H9 (cell line): ENCODE measurements around the gene PPP1CC. TPM values are rescaled to one million over a fixed set of nuclear protein-coding genes. Genes with fewer than 3 reads are reported as not detected.

Source experiments
- DNase-seq: peaks from one replicate; pipeline ENCODE4 v3.0.0-alpha.2; 2017
- H2AFZ ChIP-seq: one replicate; pipeline ENCODE4 v1.6.1; 2013; ENCODE audit warnings: mild to moderate bottlenecking, low read length, control low read depth, moderate library complexity
- H2AK5ac ChIP-seq: 2 replicates; pipeline ENCODE4 v1.6.1; 2013; ENCODE audit warnings: low read length, control low read depth, mixed read lengths; ENCODE audit not compliant: insufficient read length
- H2BK120ac ChIP-seq: one replicate; pipeline ENCODE4 v1.6.1; 2013; ENCODE audit warnings: low read depth, mild to moderate bottlenecking, low read length, control low read depth, inconsistent platforms; ENCODE audit not compliant: poor library complexity, severe bottlenecking
- H2BK12ac ChIP-seq: 2 replicates; pipeline ENCODE4 v1.6.1; 2013; ENCODE audit warnings: low read length, control low read depth, mixed read lengths, low read depth; ENCODE audit not compliant: insufficient read length
- H2BK15ac ChIP-seq: 2 replicates; pipeline ENCODE4 v1.6.1; 2013; ENCODE audit warnings: low read depth, low read length, control low read depth
- H2BK20ac ChIP-seq: one replicate; pipeline ENCODE4 v1.6.1; 2013; ENCODE audit warnings: low read depth, mild to moderate bottlenecking, low read length, control low read depth, inconsistent platforms; ENCODE audit not compliant: poor library complexity, severe bottlenecking
- H2BK5ac ChIP-seq: 2 replicates; pipeline ENCODE4 v1.6.1; 2013; ENCODE audit warnings: low read length, control low read depth, mixed read lengths; ENCODE audit not compliant: insufficient read length
- H3K14ac ChIP-seq: 2 replicates; pipeline ENCODE4 v1.6.1; 2013; ENCODE audit warnings: low read length, control low read depth; ENCODE audit not compliant: insufficient read depth
- H3K18ac ChIP-seq: 2 replicates; pipeline ENCODE4 v1.6.1; 2013; ENCODE audit warnings: low read depth, mild to moderate bottlenecking, mixed read lengths, low read length, control low read depth; ENCODE audit not compliant: insufficient read length
- H3K23ac ChIP-seq: 2 replicates; pipeline ENCODE4 v1.6.1; 2013; ENCODE audit warnings: low read length, control low read depth, mixed read lengths, low read depth; ENCODE audit not compliant: insufficient read length
- H3K23me2 ChIP-seq: 2 replicates; pipeline ENCODE4 v1.6.1; 2013; ENCODE audit warnings: low read depth, mild to moderate bottlenecking, mixed read lengths, low read length, control low read depth; ENCODE audit not compliant: insufficient read length, poor library complexity, severe bottlenecking
- H3K27ac ChIP-seq: 2 replicates; pipeline ENCODE4 v1.5.1; 2013; ENCODE audit warnings: low read length, control low read depth, mixed read lengths, low read depth; ENCODE audit not compliant: insufficient read length
- H3K27me3 ChIP-seq: 2 replicates; pipeline ENCODE4 v1.6.1; 2013; ENCODE audit warnings: low read length, control low read depth, inconsistent platforms; ENCODE audit not compliant: insufficient read depth
- H3K4ac ChIP-seq: 2 replicates; pipeline ENCODE4 v1.6.1; 2013; ENCODE audit warnings: low read depth, mild to moderate bottlenecking, control low read depth, inconsistent platforms, low read length, moderate library complexity
- H3K4me1 ChIP-seq: 2 replicates; pipeline ENCODE4 v1.6.1; 2013; ENCODE audit warnings: low read length, control low read depth, inconsistent platforms; ENCODE audit not compliant: insufficient read depth
- H3K4me2 ChIP-seq: 2 replicates; pipeline ENCODE4 v1.6.1; 2013; ENCODE audit warnings: low read length, control low read depth, mixed read lengths; ENCODE audit not compliant: insufficient read length, insufficient read depth
- H3K56ac ChIP-seq: 2 replicates; pipeline ENCODE4 v1.6.1; 2013; ENCODE audit warnings: low read depth, mild to moderate bottlenecking, mixed read lengths, low read length, control low read depth; ENCODE audit not compliant: insufficient read length
- H3K79me1 ChIP-seq: 2 replicates; pipeline ENCODE4 v1.6.1; 2013; ENCODE audit warnings: low read depth, mild to moderate bottlenecking, moderate library complexity, low read length, control low read depth, inconsistent platforms; ENCODE audit not compliant: insufficient read depth, poor library complexity, severe bottlenecking
- H3K79me2 ChIP-seq: 2 replicates; pipeline ENCODE4 v1.6.1; 2013; ENCODE audit warnings: low read length, control low read depth, inconsistent platforms; ENCODE audit not compliant: insufficient read depth
- H3K9ac ChIP-seq: 2 replicates; pipeline ENCODE4 v1.6.1; 2013; ENCODE audit warnings: low read length, control low read depth, mixed read lengths; ENCODE audit not compliant: insufficient read length; ENCODE audit errors: extremely low read depth
- H3K9me3 ChIP-seq: one replicate; pipeline ENCODE4 v1.6.1; 2013; ENCODE audit warnings: low read depth, low read length, inconsistent platforms; ENCODE audit not compliant: control insufficient read depth
- H3T11ph ChIP-seq: one replicate; pipeline ENCODE4 v1.6.1; 2013; ENCODE audit warnings: mild to moderate bottlenecking, low read length, control low read depth, inconsistent platforms
- H4K20me1 ChIP-seq: one replicate; pipeline ENCODE4 v1.6.1; 2013; ENCODE audit not compliant: control insufficient read depth, insufficient read length, insufficient read depth
- H4K5ac ChIP-seq: 2 replicates; pipeline ENCODE4 v1.6.1; 2013; ENCODE audit warnings: low read depth, mild to moderate bottlenecking, mixed read lengths, low read length, control low read depth; ENCODE audit not compliant: insufficient read length
- H4K8ac ChIP-seq: replicated peaks from 2 replicates; pipeline ENCODE4 v1.6.1; 2013; ENCODE audit warnings: low read length, control low read depth, mixed read lengths, low read depth; ENCODE audit not compliant: insufficient read length
- H4K91ac ChIP-seq: 2 replicates; pipeline ENCODE4 v1.6.1; 2013; ENCODE audit warnings: low read depth, mild to moderate bottlenecking, moderate library complexity, mixed read lengths, low read length, control low read depth; ENCODE audit not compliant: insufficient read length
- H3K27ac Mint-ChIP-seq, 3 experiments: 2 replicates in 2 of 3; 3 replicates in 1 of 3; pipeline ENCODE4 v1.8.0; 2020 to 2021; ENCODE audit warnings: mixed read lengths in 3 of 3, mild to moderate bottlenecking in 1 of 3, moderate library complexity in 1 of 3
- H3K27me3 Mint-ChIP-seq: 2 replicates; pipeline ENCODE4 v1.8.0; 2021; ENCODE audit warnings: low read depth, mild to moderate bottlenecking, moderate library complexity, mixed read lengths
- H3K36me3 Mint-ChIP-seq, 3 experiments: 2 replicates in 2 of 3; 3 replicates in 1 of 3; pipeline ENCODE4 v1.8.0; 2020 to 2021; ENCODE audit warnings: low read depth in 3 of 3, mixed read lengths in 3 of 3; ENCODE audit not compliant: insufficient read depth in 1 of 3
- H3K4me1 Mint-ChIP-seq, 2 experiments: 2 replicates each; pipeline ENCODE4 v1.8.0; 2020; ENCODE audit warnings: mixed read lengths in 2 of 2
- H3K4me3 Mint-ChIP-seq, 2 experiments: 2 replicates in 1 of 2; 3 replicates in 1 of 2; pipeline ENCODE4 v1.8.0; 2020 to 2021; ENCODE audit warnings: mild to moderate bottlenecking in 2 of 2, mixed read lengths in 2 of 2, moderate library complexity in 1 of 2
- H3K9me3 Mint-ChIP-seq, 2 experiments: 2 replicates in 1 of 2; 3 replicates in 1 of 2; pipeline ENCODE4 v1.8.0; 2020; ENCODE audit warnings: mild to moderate bottlenecking in 2 of 2, mixed read lengths in 2 of 2, moderate library complexity in 1 of 2
- WGBS: extraction: QIAGEN DNeasy Blood & Tissue Kit; methylation state at CpG from one replicate; pipeline ENCODE4 v1.1.7; 2013; ENCODE audit warnings: missing lambda C conversion rate, low lambda C conversion rate, mixed read lengths; ENCODE audit not compliant: insufficient read length; ENCODE audit errors: extremely low coverage; 5-methylcytosine and 5-hydroxymethylcytosine counted together
- total RNA-seq: library from RNA; stranded (reverse); gene quantifications from 2 replicates; pipeline ENCODE4 v1.2.1, GENCODE V29; 2021
- TF ChIP-seq, protein P1 (sequence below): fragments of 200-600 bp; sonication (generic); conservative IDR thresholded peaks from 3 replicates; pipeline ENCODE4 v1.8.0; 2021; ENCODE audit warnings: antibody characterized with exemption, mild to moderate bottlenecking

PPP1CC gene
- total RNA-seq, 1 experiment from 2014 or later = 286 TPM

DNA sequence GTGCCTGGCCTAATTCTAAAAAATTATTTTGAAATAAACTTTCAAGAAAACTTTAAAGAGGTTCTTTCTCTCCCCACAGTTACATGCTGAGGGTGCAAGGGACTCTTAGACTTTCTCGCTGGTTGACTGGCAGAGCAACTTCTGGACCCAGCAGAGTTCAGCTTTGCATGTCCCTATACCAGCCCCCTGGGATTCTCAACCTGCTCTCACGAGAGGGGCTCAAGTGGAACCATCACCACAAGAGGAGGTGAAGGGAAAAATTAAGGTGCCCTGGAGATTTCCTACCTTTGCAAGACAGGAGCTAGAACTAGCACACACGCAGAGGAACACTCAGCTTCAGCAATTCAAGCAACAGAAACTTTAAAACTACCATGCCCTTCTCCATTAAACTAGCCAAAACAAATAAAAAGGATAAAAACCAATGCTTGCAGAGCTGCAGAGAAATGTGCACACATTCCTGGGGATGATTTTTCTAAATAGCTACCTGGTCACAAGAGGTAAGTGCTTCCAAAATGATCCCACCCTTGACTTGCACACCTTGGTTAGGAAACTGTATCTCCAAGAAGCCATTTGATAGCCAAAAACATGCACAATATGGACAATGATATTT, 56.3 kb downstream of the PPP1CC start:
- no peaks in the 10 kb centered on the region for H3K4me1 ChIP-seq
- no peak overlapping the region for H3T11ph ChIP-seq
- no peak overlapping the region for H3K18ac ChIP-seq
- no peak overlapping the region for H2AK5ac ChIP-seq
- H3K79me1 ChIP-seq = no peaks in the 10 kb centered on the region
- peaks cover 27% of the 10 kb centered on the region for H3K27me3 Mint-ChIP-seq
- no peak overlapping the region for H3K4me3 Mint-ChIP-seq
- H3K9ac ChIP-seq = no peak overlapping the region
- H3K56ac ChIP-seq = no peak overlapping the region
- H2AFZ ChIP-seq = no peak overlapping the region
- H2BK5ac ChIP-seq = no peak overlapping the region
- no peak overlapping the region for H3K27ac ChIP-seq
- no peak overlapping the region for H2BK20ac ChIP-seq
- peaks cover 4% of the 10 kb centered on the region; the same call in 1 of the 2 replicates for H3K27me3 ChIP-seq
- peaks cover 0 to 10% (median 0%) of the 10 kb centered on the region in 3 experiments; a peak in 4 of 7 replicates for H3K36me3 Mint-ChIP-seq
- no peak for DNase-seq
- H3K27ac Mint-ChIP-seq = no peak overlapping the region
- H3K9me3 ChIP-seq = no peaks in the 10 kb centered on the region
- H3K23ac ChIP-seq = no peak overlapping the region
- H3K4me2 ChIP-seq = no peak overlapping the region
- H3K9me3 Mint-ChIP-seq = peaks cover 0 to 4% of the 10 kb centered on the region in 2 experiments; a peak in 2 of 5 replicates
- no CpG with 5 or more reads among the region's 3 CpGs for WGBS
- peaks cover 12 to 24% of the 10 kb centered on the region in 2 experiments for H3K4me1 Mint-ChIP-seq
- H3K23me2 ChIP-seq = peaks cover 9% of the 10 kb centered on the region
- H3K79me2 ChIP-seq = no peaks in the 10 kb centered on the region
- no peak overlapping the region for H4K8ac ChIP-seq
- no peak overlapping the region for H3K4ac ChIP-seq
- H2BK15ac ChIP-seq = no peak overlapping the region
- no peak overlapping the region for H2BK12ac ChIP-seq
- H4K91ac ChIP-seq = no peak overlapping the region
- no peak overlapping the region for H3K14ac ChIP-seq
- H4K5ac ChIP-seq = no peak overlapping the region
- H4K20me1 ChIP-seq = no peaks in the 10 kb centered on the region
- TF ChIP-seq, protein P1, sequence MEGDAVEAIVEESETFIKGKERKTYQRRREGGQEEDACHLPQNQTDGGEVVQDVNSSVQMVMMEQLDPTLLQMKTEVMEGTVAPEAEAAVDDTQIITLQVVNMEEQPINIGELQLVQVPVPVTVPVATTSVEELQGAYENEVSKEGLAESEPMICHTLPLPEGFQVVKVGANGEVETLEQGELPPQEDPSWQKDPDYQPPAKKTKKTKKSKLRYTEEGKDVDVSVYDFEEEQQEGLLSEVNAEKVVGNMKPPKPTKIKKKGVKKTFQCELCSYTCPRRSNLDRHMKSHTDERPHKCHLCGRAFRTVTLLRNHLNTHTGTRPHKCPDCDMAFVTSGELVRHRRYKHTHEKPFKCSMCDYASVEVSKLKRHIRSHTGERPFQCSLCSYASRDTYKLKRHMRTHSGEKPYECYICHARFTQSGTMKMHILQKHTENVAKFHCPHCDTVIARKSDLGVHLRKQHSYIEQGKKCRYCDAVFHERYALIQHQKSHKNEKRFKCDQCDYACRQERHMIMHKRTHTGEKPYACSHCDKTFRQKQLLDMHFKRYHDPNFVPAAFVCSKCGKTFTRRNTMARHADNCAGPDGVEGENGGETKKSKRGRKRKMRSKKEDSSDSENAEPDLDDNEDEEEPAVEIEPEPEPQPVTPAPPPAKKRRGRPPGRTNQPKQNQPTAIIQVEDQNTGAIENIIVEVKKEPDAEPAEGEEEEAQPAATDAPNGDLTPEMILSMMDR = no peak
- H2BK120ac ChIP-seq = no peak overlapping the region
